HEK293 (cell line): ENCODE data around the gene FOXP1.

Source experiments
- CTCF ChIP-seq: fragments of 450-650 bp; formaldehyde crosslinking; IDR thresholded peaks from 2 replicates; pipeline ENCODE4 v1.5.1; 2016; ENCODE audit warnings: missing biosample characterization, missing genetic modification characterization
- HOXC10 ChIP-seq: sonication (generic); formaldehyde crosslinking; IDR thresholded peaks from 2 replicates; pipeline ENCODE4 v1.8.1; 2023; ENCODE audit warnings: mild to moderate bottlenecking, missing genetic modification reagents
- PBX3 ChIP-seq: sonication (generic); formaldehyde crosslinking; IDR thresholded peaks from 2 replicates; pipeline ENCODE4 v1.8.1; 2022; ENCODE audit warnings: mild to moderate bottlenecking, moderate library complexity, missing genetic modification reagents
- SETDB1 ChIP-seq: IDR thresholded peaks from one replicate; pipeline ENCODE4 v1.6.1; 2017; ENCODE audit warnings: mild to moderate bottlenecking, low read length, moderate library complexity, mixed read lengths; ENCODE audit not compliant: insufficient read length
- ZBTB26 ChIP-seq: fragments of 450-650 bp; formaldehyde crosslinking; optimal IDR thresholded peaks from 2 replicates; pipeline ENCODE3; 2016; ENCODE audit warnings: missing biosample characterization, mild to moderate bottlenecking, missing genetic modification characterization
- ZNF239 ChIP-seq: fragments of 450-650 bp; formaldehyde crosslinking; IDR thresholded peaks from 2 replicates; pipeline ENCODE4 v1.5.1; 2016; ENCODE audit warnings: missing biosample characterization, missing genetic modification characterization
- ZNF274 ChIP-seq, 2 experiments: fragments of 200-500 bp in 1 of 2; fragments of 450-650 bp in 1 of 2; sonication (Bioruptor generic) in 1 of 2; formaldehyde crosslinking in 1 of 2; IDR thresholded peaks; 2 replicates each; pipeline versions ENCODE4 v1.5.1 to v1.6.1; 2014 to 2016; ENCODE audit warnings: borderline replicate concordance in 1 of 2, inconsistent platforms in 1 of 2, low read length in 1 of 2, missing biosample characterization in 1 of 2, missing genetic modification characterization in 1 of 2
- ZNF623 ChIP-seq: fragments of 450-650 bp; formaldehyde crosslinking; IDR thresholded peaks from 2 replicates; pipeline ENCODE4 v1.5.1; 2016; ENCODE audit warnings: missing biosample characterization, missing genetic modification characterization
- ZNF626 ChIP-seq: fragments of 450-650 bp; sonication (Bioruptor Pico); formaldehyde crosslinking; IDR thresholded peaks from 2 replicates; pipeline ENCODE4 v1.5.1; 2018; ENCODE audit warnings: missing biosample characterization, missing genetic modification characterization, inconsistent platforms

GRCh38 chr3:71302604-71303003 lies 280.9 kb downstream of the FOXP1 start:
- TF ChIP-seq ZBTB26 (no peak), PBX3 (CRISPR knock-in tag) (no peak), SETDB1 (no peak), ZNF626 (tag by site-specific recombination) (no peak), ZNF623 (no peak), CTCF (tag by site-specific recombination) (no peak), HOXC10 (CRISPR knock-in tag) (no peak), ZNF274 (IDR thresholded peaks at IDR 0.05; ENCODE audit: low read length) (no peak), ZNF274 (tag by site-specific recombination; IDR thresholded peaks at IDR 0.05; ENCODE audit: borderline replicate concordance) (no peak), ZNF239 (no peak)
